ENCODE results near the gene KIF26A. TPM values are rescaled to one million over a fixed set of nuclear protein-coding genes. Genes with fewer than 3 reads are reported as not detected.

KIF26A gene
- total RNA-seq, 2 donors from 2014 or later: 2.0 to 3.9 TPM

- Histone ChIP-seq H3K27ac (no peak overlapping the region), H3K9me3 (no peaks in the 10 kb centered on the region), H3K4me3 (no peak overlapping the region), H3K4me1 (ENCODE audit: control insufficient read depth in 1 of 2, low read depth in 2 of 2) (no peaks in the 10 kb centered on the region), H3K36me3 (no peaks in the 10 kb centered on the region), H3K27me3 (replicated peaks; ENCODE audit: insufficient read depth) (no peaks in the 10 kb centered on the region)
- no peak for ATAC-seq (ENCODE audit: insufficient number of reproducible peaks, low FRiP score, low read depth)
- TF ChIP-seq, protein P1, sequence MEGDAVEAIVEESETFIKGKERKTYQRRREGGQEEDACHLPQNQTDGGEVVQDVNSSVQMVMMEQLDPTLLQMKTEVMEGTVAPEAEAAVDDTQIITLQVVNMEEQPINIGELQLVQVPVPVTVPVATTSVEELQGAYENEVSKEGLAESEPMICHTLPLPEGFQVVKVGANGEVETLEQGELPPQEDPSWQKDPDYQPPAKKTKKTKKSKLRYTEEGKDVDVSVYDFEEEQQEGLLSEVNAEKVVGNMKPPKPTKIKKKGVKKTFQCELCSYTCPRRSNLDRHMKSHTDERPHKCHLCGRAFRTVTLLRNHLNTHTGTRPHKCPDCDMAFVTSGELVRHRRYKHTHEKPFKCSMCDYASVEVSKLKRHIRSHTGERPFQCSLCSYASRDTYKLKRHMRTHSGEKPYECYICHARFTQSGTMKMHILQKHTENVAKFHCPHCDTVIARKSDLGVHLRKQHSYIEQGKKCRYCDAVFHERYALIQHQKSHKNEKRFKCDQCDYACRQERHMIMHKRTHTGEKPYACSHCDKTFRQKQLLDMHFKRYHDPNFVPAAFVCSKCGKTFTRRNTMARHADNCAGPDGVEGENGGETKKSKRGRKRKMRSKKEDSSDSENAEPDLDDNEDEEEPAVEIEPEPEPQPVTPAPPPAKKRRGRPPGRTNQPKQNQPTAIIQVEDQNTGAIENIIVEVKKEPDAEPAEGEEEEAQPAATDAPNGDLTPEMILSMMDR (IDR thresholded peaks at IDR 0.05): no peak
- no peak for DNase-seq (ENCODE audit: low spot score)
These were observed 32.8 kb downstream of the KIF26A start for GRCh38 chr14:104171029-104171697.

- DNase-seq (ENCODE audit: low spot score) (no peak), ATAC-seq (ENCODE audit: insufficient number of reproducible peaks, low FRiP score, low read depth) (no peak)
- Histone ChIP-seq H3K9me3 (no peaks in the 10 kb centered on the region), H3K4me1 (ENCODE audit: control insufficient read depth in 1 of 2, low read depth in 2 of 2) (no peaks in the 10 kb centered on the region), H3K27ac (no peak overlapping the region), H3K27me3 (replicated peaks; ENCODE audit: insufficient read depth) (no peaks in the 10 kb centered on the region), H3K36me3 (no peaks in the 10 kb centered on the region), H3K4me3 (no peak overlapping the region)
- TF ChIP-seq, protein P1 (IDR thresholded peaks at IDR 0.05): no peak
These were observed 33.5 kb downstream of the KIF26A start for GRCh38 chr14:104171895-104172294.

DNA sequence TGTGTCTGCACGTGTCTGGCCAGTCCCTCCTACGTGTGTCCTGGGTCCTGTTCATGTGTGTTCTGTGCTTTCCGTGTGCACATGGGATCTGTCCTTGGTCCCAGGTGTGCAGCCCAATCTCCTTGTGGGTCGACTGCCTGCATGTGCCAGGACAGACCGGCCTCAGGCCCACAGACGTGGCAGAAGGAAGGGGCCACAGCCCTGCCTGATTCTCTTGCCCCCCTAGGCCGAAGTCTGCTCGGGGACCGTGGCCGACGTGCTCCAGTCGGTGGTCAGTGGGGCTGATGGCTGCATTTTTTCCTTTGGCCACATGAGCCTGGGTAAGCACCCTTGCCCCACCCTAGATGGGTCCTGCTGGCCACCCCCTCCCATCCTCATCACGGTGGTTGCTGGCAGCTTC is 34.0 kb downstream of the KIF26A start:
- Histone ChIP-seq H3K9me3 (no peaks in the 10 kb centered on the region), H3K27me3 (replicated peaks; ENCODE audit: insufficient read depth) (no peaks in the 10 kb centered on the region), H3K27ac (no peak overlapping the region), H3K36me3 (no peaks in the 10 kb centered on the region), H3K4me1 (ENCODE audit: control insufficient read depth in 1 of 2, low read depth in 2 of 2) (no peaks in the 10 kb centered on the region), H3K4me3 (no peak overlapping the region)
- ATAC-seq (ENCODE audit: insufficient number of reproducible peaks, low FRiP score, low read depth): no peak
- TF ChIP-seq, protein P1 (IDR thresholded peaks at IDR 0.05): no peak
- no peak for DNase-seq (ENCODE audit: low spot score)

DNA sequence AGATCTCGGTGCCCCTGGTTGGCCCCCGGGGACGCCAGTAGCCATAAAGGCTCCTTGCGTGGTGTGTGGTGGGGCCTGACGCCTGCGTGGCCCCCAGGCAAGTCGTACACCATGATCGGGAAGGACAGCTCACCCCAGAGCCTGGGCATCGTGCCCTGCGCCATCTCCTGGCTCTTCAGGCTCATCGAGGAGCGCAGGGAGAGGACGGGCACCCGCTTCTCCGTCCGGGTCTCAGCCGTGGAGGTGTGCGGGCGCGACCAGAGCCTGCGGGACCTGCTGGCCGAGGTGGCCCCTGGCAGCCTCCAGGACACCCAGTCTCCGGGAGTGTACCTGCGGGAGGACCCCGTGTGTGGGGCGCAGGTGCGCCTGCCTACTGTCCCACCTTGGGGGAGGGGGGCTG is 34.5 kb downstream of the KIF26A start:
- no peak for ATAC-seq (ENCODE audit: insufficient number of reproducible peaks, low FRiP score, low read depth)
- no peaks in the 10 kb centered on the region for H3K27me3 ChIP-seq (replicated peaks; ENCODE audit: insufficient read depth)
- H3K4me1 ChIP-seq (ENCODE audit: control insufficient read depth in 1 of 2, low read depth in 2 of 2): no peaks in the 10 kb centered on the region
- no peaks in the 10 kb centered on the region for H3K9me3 ChIP-seq
- TF ChIP-seq, protein P1 (IDR thresholded peaks at IDR 0.05): no peak
- H3K4me3 ChIP-seq: no peak overlapping the region
- H3K36me3 ChIP-seq: no peaks in the 10 kb centered on the region
- DNase-seq (ENCODE audit: low spot score): no peak
- H3K27ac ChIP-seq: no peak overlapping the region

- no peak for ATAC-seq (ENCODE audit: insufficient number of reproducible peaks, low FRiP score, low read depth)
- Histone ChIP-seq H3K4me3 (no peak overlapping the region), H3K27me3 (replicated peaks; ENCODE audit: insufficient read depth) (no peaks in the 10 kb centered on the region), H3K4me1 (ENCODE audit: control insufficient read depth in 1 of 2, low read depth in 2 of 2) (no peaks in the 10 kb centered on the region), H3K9me3 (no peaks in the 10 kb centered on the region), H3K36me3 (no peaks in the 10 kb centered on the region), H3K27ac (no peak overlapping the region)
- TF ChIP-seq, protein P1 (IDR thresholded peaks at IDR 0.05): no peak
- no peak for DNase-seq (ENCODE audit: low spot score)
These were observed 35.7 kb downstream of the KIF26A start for GRCh38 chr14:104174051-104174450.

Measured in thoracic aorta (tissue), 2 donors.